Esophagus squamous epithelium (tissue), 4 donors: ENCODE results near the gene TBC1D14.

ENCODE experiments used
- POLR2A ChIP-seq, 4 donors: fragments of 450-650 bp; IDR thresholded peaks; one replicate each; pipeline ENCODE4 v1.6.1; 2017; ENCODE audit warnings: antibody characterized with exemption in 4 of 4, mild to moderate bottlenecking in 4 of 4, moderate library complexity in 3 of 4
- TF ChIP-seq, protein P1 (sequence below), 6 experiments: fragments of 450-650 bp in 4 of 6; fragments of 200-600 bp in 2 of 6; sonication (generic) in 2 of 6; IDR thresholded peaks; one replicate each; pipeline ENCODE4 v1.5.1; 2016 to 2019; ENCODE audit warnings: antibody characterized with exemption in 6 of 6, mild to moderate bottlenecking in 4 of 6, moderate library complexity in 4 of 6

DNA sequence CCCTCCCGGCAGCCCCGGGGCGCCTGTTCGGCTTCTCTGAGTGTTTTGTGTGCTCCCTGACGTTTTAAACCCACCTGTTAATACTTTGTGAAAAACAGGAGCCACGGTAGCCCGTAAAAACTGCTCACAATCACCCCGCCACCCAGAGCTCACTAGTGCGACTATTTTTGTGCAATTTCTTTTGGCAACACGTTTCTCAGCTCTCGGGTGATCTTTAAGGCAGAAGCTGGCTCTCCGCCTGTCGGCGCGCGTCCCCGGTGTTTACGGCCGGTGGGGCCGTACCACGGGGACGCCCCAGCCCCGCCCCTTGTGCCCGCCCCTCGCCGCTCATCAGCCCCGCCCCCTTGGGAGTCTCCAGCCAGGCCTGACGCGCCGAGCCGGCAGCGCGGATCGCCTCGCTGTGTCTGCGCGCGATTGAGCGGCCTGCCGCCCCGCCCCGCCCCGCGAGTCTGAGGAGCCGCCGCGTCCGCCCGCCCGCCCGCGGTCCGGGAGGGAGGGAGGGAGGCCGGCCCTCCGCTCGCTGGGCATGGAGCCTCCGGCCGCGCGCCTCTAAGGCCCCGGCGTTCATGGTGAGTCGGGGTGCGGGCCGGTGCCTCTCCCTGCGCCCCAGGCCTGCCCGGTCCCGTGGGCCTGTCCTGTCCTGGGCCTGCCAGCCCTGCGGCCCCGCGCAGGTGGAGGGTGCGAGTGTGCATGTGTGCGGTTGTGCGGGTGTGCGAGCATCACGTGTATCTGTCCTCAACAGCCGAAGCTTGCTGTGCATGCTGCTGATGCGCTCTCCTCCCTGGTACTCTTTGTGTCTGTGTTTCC is 77.4 kb downstream of the TBC1D14 start:
- TF ChIP-seq, protein P1, sequence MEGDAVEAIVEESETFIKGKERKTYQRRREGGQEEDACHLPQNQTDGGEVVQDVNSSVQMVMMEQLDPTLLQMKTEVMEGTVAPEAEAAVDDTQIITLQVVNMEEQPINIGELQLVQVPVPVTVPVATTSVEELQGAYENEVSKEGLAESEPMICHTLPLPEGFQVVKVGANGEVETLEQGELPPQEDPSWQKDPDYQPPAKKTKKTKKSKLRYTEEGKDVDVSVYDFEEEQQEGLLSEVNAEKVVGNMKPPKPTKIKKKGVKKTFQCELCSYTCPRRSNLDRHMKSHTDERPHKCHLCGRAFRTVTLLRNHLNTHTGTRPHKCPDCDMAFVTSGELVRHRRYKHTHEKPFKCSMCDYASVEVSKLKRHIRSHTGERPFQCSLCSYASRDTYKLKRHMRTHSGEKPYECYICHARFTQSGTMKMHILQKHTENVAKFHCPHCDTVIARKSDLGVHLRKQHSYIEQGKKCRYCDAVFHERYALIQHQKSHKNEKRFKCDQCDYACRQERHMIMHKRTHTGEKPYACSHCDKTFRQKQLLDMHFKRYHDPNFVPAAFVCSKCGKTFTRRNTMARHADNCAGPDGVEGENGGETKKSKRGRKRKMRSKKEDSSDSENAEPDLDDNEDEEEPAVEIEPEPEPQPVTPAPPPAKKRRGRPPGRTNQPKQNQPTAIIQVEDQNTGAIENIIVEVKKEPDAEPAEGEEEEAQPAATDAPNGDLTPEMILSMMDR (IDR thresholded peaks at IDR 0.05), result peak in 3 of 6 experiments; percentile 3 to 13 (median 8)
- TF ChIP-seq POLR2A (IDR thresholded peaks at IDR 0.05), result peak in 3 of 4 donors; percentile 21 to 73 (median 62)
